ENCODE measurements around the gene GDF7.

DNA sequence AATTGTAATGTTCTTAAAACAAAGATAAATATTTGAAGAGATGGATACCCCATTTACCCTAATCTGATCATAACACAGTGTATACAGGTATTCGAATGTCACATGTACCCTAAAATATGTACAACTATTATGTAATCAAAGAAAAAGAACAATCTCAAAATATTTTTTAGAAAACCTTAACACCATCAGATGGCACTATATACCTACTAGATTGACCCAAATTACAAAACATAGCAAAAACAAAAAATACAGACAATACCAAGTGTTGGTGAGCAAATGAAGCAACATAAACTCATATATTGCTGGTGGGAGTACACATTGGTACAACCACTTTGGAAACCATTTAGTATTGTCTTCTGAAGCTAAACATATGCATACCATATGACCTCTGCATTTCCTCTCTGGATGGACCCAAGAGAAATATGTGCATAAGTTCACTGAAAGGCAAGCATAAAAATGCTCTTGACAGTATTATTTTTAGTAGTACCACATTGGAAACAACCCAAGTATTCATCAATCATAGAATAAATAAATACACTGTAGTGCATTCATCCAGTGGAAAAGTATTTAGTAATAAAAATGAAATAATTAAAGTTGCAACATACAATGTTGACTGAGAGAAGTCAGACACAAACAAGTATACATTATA lies 55.8 kb downstream of the GDF7 start:
- TF ChIP-seq, protein P1, sequence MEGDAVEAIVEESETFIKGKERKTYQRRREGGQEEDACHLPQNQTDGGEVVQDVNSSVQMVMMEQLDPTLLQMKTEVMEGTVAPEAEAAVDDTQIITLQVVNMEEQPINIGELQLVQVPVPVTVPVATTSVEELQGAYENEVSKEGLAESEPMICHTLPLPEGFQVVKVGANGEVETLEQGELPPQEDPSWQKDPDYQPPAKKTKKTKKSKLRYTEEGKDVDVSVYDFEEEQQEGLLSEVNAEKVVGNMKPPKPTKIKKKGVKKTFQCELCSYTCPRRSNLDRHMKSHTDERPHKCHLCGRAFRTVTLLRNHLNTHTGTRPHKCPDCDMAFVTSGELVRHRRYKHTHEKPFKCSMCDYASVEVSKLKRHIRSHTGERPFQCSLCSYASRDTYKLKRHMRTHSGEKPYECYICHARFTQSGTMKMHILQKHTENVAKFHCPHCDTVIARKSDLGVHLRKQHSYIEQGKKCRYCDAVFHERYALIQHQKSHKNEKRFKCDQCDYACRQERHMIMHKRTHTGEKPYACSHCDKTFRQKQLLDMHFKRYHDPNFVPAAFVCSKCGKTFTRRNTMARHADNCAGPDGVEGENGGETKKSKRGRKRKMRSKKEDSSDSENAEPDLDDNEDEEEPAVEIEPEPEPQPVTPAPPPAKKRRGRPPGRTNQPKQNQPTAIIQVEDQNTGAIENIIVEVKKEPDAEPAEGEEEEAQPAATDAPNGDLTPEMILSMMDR (conservative IDR thresholded peaks at IDR 0.05; ENCODE audit: low read length), result peak; percentile 53
- TF ChIP-seq EZH2phosphoT487 (IDR thresholded peaks at IDR 0.05; ENCODE audit: borderline replicate concordance, low read depth, low read length), result no peak

Measured in OCI-LY7 (cell line).